GM18868 (cell line): ENCODE measurements around the gene UBE2QL1.

Experiments used
- ATAC-seq: cut with Tn5 transposase; IDR thresholded peaks from one replicate; pipeline ENCODE4 v1.9.1; 2021; ENCODE audit warnings: mild to moderate bottlenecking, moderate library complexity; ENCODE audit not compliant: unreplicated experiment

The UBE2QL1 gene

DNA sequence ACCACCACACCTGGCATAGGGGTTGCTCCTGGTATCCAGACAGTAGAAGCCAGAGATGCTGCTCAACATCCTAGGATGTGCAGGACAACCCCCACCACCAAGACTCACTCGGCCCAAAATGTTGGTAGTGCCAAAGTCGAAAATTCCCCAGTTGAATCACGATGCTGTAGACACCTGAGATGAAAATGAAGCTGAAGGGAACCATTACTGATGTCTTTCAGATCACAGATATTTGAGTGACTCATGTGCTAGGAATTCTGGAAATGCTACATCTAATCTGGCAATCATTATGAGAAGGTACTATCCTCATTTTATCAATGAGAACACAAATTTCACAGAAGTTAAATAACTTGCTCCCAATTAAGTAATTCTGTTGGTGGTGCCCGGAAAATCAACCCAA, 21.0 kb upstream of the UBE2QL1 start:
- no peak for ATAC-seq

DNA sequence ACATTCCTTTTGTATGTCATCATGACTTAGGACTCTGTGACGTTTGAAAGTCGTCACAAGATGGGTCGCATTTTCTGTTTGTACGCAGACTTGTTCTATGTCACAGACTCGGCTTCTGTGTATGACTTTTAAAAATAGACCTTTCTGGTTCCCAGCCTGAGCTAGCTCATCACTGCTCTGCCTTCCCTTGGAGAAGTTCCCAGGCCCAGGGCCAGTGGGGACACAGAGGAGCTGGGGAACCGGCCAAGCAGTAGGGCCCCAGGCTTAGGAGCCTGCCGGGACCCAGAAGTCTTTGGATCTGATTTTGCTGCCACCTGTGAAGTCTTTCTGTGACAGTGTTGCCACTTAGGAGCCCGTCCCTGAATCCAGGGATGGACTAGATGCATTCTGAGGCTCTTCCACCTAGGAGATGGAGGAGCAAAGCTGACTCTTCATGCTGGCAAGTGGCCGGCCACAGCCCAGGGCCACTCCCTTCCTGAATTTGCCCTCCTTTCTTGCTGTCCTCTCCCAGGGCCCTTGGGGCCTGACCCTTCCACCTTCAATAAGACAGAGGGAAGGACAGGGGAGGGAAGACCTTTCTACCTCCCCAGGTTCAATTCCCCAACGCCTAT, 18.1 kb upstream of the UBE2QL1 start:
- no peak for ATAC-seq

- ATAC-seq: no peak
Measured at GRCh38 chr5:6431214-6432195, 17.2 kb upstream of the UBE2QL1 start.

- no peak for ATAC-seq
Measured at GRCh38 chr5:6432206-6432605, 16.5 kb upstream of the UBE2QL1 start.

- ATAC-seq: no peak
Measured at GRCh38 chr5:6434731-6435130, 13.9 kb upstream of the UBE2QL1 start.

- no peak for ATAC-seq
Measured at GRCh38 chr5:6435356-6435755, 13.3 kb upstream of the UBE2QL1 start.

DNA sequence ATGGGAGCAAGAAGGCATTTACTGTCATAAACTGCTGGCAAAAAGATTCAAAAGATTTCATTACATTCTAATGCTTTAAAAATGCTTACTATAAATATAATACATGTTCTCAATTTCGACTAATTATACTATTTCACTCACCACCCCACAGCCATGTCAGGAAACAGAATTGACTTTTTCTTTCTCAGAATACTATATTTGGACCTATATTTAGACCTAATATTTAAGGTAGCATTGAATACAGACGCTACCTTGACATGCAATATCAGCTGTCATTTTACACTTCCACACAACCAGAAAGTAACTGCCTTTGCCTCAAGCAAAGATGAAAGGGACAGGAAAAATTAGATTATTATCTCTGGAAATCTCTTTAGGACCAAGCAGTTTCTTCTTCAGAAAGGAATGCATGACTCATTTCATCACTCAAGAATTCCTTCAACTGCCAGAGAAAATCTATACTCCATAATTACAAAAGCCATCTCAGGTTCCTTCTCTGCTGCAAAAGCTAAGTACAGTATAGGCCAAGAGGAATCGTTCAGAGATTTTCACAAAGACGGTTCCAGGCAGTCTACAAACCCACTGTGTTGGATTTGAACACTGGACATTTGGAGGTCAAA, 11.8 kb upstream of the UBE2QL1 start:
- no peak for ATAC-seq

DNA sequence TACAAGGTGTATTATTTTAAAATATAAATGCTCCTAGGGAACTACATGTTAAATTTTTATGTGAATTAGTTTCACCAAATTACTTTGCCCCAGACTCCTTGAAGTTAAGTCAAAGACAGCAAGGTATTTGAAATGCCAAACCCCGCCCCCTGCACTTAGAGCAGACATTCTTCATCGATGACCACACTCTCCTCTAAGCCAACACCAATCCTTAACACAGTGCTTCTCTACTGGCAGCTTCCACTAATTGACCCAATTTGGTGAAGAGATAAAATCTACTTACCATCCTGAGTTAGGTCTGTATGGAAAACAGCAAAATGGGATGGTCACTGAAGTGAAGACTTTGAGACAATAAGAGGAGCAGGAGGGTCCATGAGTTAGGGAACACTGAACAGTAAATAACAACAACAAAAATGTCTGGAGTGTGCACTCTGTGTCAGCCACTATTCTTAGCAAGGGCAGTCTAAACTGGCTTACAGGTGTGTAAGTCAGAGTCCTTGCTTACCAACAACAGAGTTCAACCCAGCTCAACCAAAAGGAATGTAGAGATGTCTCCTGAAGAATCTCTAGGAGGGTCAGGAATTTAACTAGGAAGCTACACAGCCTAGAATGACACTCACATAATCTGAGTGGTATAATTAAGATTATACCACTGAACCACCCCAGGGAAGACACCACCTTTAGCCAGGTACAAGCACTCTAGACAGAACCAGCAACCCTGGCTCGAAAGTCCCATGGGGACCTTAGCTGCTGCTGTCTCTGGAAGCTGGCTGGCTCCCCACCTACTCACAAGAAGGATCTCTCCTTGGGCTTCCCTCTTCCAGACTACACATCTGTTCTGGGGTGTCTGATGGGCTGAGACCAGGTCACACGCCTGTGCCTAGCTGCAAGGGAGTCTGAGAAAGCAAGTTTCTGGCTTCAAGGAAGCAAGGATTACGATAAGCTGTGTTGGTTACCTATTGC, 8.8 kb upstream of the UBE2QL1 start:
- ATAC-seq: no peak

DNA sequence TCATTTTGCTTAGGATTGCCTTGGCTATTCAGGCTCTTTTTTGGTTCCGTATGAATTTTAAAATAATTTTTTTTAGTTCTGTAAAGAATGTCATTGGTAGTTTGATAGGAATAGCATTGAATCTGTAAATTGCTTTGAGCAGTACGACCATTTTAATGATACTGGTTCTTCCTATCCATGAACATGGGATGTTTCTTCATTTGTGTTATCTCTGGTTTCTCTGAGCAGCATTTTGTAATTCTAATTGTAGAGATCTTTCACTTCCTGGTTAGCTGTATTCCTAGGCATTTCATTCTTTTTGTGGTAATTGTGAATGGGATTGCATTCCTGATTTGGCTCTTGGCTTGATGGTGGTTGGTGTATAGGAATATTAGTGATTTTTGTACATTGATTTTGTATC, 6.3 kb upstream of the UBE2QL1 start:
- ATAC-seq: no peak

DNA sequence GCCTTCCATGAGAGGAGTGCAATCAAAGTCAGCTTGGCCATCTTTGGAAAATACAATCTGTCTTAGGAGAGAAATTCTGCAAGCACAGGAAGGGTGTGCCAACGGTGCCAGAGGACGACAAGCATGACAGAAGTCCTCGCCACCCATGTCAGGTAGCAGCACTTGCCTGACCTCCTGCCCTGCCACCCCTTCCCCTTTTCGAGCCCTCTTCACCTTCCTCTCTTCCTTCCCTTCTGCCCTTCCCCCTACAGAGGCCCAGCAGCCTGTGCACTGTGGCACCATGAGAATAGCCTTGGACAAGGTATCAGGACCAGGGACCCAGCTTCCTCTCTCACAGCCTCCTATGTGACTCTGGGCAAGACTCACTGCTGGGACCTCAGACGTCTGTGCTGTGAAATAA, 5.3 kb upstream of the UBE2QL1 start:
- ATAC-seq: no peak

DNA sequence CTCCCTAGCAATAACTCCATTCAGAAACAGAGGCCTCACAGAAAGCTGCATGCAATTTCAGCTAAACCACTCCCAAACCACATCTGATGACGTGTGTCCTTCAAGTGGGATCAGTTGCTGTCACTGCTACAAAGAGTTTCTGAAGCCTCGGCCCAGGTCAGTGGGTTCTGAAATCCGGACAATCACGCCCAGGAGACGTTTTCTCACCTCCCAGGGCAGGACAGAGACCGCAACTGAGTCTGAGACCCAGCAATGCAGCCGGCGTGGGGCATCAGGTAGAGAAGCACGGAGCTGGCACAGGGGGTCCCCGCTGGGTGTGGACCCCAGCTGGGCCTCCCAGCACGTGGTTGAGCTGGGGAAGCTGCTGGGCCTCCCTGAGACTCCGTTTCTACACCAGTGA, 2.6 kb upstream of the UBE2QL1 start:
- no peak for ATAC-seq

- no peak for ATAC-seq
Measured at GRCh38 chr5:6446626-6447309, 1.9 kb upstream of the UBE2QL1 start.

- no peak for ATAC-seq
Measured at GRCh38 chr5:6447384-6448140, 1.1 kb upstream of the UBE2QL1 start.

GRCh38 chr5:6448141-6448491, 543 bp upstream of the UBE2QL1 start:
- no peak for ATAC-seq

DNA sequence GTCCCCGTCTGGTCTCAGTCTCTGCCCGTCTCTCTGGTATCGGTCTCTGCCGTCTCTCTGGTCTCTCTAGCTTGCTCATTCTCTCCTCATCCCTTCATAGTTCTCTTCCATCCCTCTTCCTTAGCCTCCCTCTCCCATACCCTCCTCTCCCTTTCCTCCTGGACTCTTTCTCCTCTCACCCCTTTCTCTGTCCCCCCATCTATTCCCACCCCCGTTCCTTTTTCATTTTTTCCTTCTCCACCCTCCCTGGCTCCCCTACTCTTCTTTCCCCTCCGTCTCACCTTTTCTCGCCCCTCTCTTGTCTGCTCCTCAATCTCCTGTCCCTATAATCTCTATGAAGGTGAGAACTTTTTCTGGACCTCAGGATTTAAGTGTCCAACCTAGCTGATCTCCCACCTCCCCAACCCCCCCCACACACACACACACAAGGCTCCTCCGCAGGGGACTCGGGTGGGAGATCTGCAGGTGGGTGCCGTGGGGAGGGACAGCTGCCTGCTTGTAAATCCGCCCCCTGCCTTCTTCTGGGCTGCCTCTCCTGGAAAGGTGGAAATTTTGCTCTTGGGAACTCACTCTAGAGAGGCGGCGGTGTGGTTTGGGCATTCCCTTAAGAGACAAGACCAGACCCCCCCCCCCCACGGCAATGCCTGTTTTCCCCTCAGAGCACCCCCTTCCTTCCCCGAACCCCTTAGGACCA, 953 bp downstream of the UBE2QL1 start:
- no peak for ATAC-seq

DNA sequence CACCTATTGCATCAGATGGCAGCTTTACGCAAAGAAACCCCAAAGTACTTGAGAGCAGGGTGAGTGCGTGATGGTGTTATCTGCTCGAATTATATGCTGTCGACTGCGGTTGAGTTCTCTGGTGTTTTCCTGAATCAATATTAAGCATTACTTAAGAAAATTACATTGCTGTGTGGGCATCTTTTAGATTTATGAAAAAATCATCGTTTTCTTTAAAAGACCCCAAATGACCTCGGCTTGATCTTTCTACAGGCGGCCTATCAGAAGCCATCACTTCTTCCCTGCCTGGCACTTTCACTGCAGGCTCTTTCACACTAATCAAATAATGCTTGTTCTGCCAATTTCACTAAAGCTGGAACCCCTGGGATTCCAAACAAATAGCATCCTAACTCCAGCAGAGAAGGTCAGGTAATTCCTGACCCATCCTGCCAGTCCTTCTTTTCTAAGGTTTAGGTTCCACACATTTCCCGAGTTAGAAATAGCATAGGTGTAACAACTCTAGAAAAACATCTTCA, 1.7 kb downstream of the UBE2QL1 start:
- no peak for ATAC-seq

DNA sequence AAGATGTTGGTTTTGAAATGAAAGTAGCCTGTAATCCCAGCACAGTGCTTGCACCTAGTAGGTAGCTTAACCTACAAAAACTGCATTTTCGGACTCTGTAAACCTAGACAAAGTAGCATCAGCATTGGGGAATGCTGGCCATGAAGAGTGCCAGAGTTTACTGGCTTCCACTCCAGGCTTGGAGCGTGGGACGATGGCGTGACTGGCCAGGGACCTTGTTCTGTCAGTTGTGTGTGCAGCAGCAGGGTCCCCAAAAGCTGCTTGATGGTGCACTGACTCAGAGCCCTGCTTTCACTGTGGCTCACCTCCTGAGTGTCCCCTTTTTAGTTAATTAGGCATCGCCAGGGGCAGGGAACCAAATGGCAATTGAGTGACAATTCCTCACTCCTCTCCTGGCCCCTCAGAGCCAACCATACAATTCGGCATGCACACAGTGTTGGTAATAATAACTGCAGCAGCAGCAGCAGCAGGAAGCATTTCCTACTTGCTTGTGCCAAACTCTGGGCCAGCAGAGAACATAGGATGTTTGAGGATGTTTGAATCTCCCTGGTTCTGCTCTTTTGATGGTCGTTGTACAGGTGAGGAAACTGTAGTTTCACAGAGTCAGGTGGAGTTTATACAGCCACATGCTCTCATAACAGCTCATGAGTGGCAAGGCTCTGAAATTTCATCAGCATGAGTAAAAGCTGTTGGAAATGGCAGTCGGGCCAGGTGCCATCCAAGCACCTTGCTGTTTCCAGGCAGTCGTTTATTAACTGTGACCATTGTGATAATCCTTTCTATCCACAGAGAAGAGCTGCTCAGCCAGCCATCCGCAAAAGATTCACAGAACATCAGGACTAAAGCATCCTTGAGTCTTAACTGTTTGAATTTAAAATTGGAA, 4.2 kb downstream of the UBE2QL1 start:
- no peak for ATAC-seq
